Measurements from ENCODE around the gene ERBB4. TPM values are rescaled to one million over a fixed set of nuclear protein-coding genes. Genes with fewer than 3 reads are reported as not detected.

ERBB4 gene
- polyA plus RNA-seq, 1 of the 3 experiments (the other 2 are of a cell fraction), result 0.05 TPM

- Histone ChIP-seq H3K79me2 (ENCODE audit: insufficient read depth) (no peaks in the 10 kb centered on the region), H3F3A (replicated peaks; ENCODE audit: insufficient read depth) (no peaks in the 10 kb centered on the region), H3K36me3 (replicated peaks in 1 of 2; ENCODE audit: control insufficient read depth in 1 of 2, insufficient read depth in 2 of 2, low read length in 1 of 2) (no peaks in the 10 kb centered on the region), H3K9ac (no peak overlapping the region), H4K20me1 (ENCODE audit: insufficient read depth) (no peaks in the 10 kb centered on the region), H3K4me3 (ENCODE audit: low read depth in 2 of 2, low read length in 1 of 2) (no peak overlapping the region), H3K9me2 (no peaks in the 10 kb centered on the region), H3K4me2 (no peak overlapping the region), H3K27ac (ENCODE audit: low read depth in 2 of 2, low read length in 1 of 2) (no peak overlapping the region), H2AFZ (ENCODE audit: low read depth) (no peak overlapping the region), H3K27me3 (ENCODE audit: insufficient read depth) (no peaks in the 10 kb centered on the region), H3K9me3 (no peaks in the 10 kb centered on the region), H3K4me1 (ENCODE audit: control insufficient read depth in 1 of 2, insufficient read depth in 2 of 2, low read depth in 1 of 2, low read length in 1 of 2) (no peaks in the 10 kb centered on the region)
- TF ChIP-seq TAF1 (IDR thresholded peaks at IDR 0.05; ENCODE audit: borderline replicate concordance, low read depth, low read length), result no peak
- no peak for TF ChIP-seq GATA2 (CRISPR knock-in tag; IDR thresholded peaks at IDR 0.05)
- no peak for TF ChIP-seq JUND (IDR thresholded peaks at IDR 0.05)
- TF ChIP-seq ZBTB33 (IDR thresholded peaks at IDR 0.05; ENCODE audit: borderline replicate concordance, low read depth), result no peak
- TF ChIP-seq MEF2A (IDR thresholded peaks at IDR 0.05; ENCODE audit: borderline replicate concordance, low read depth), result no peak
- TF ChIP-seq RCOR1 (IDR thresholded peaks at IDR 0.05; ENCODE audit: low read length), result no peak
- no peak for TF ChIP-seq YY1 (IDR thresholded peaks at IDR 0.05; ENCODE audit: low read depth)
- no peak for TF ChIP-seq NRF1 (IDR thresholded peaks at IDR 0.05; ENCODE audit: low read depth, low read length)
- TF ChIP-seq, protein P1, sequence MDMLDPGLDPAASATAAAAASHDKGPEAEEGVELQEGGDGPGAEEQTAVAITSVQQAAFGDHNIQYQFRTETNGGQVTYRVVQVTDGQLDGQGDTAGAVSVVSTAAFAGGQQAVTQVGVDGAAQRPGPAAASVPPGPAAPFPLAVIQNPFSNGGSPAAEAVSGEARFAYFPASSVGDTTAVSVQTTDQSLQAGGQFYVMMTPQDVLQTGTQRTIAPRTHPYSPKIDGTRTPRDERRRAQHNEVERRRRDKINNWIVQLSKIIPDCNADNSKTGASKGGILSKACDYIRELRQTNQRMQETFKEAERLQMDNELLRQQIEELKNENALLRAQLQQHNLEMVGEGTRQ (IDR thresholded peaks at IDR 0.05; ENCODE audit: borderline replicate concordance, low read depth, low read length), result no peak
- no peak for TF ChIP-seq SMC3 (IDR thresholded peaks at IDR 0.05; ENCODE audit: low read depth, low read length)
- no peak for TF ChIP-seq RXRA (IDR thresholded peaks at IDR 0.05; ENCODE audit: borderline replicate concordance, low read depth)
- no peak for TF ChIP-seq FOSL2 (IDR thresholded peaks at IDR 0.05; ENCODE audit: borderline replicate concordance, low read depth)
- TF ChIP-seq USF1 (IDR thresholded peaks at IDR 0.05; ENCODE audit: borderline replicate concordance, low read depth), result no peak
- TF ChIP-seq, protein P2, sequence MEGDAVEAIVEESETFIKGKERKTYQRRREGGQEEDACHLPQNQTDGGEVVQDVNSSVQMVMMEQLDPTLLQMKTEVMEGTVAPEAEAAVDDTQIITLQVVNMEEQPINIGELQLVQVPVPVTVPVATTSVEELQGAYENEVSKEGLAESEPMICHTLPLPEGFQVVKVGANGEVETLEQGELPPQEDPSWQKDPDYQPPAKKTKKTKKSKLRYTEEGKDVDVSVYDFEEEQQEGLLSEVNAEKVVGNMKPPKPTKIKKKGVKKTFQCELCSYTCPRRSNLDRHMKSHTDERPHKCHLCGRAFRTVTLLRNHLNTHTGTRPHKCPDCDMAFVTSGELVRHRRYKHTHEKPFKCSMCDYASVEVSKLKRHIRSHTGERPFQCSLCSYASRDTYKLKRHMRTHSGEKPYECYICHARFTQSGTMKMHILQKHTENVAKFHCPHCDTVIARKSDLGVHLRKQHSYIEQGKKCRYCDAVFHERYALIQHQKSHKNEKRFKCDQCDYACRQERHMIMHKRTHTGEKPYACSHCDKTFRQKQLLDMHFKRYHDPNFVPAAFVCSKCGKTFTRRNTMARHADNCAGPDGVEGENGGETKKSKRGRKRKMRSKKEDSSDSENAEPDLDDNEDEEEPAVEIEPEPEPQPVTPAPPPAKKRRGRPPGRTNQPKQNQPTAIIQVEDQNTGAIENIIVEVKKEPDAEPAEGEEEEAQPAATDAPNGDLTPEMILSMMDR (IDR thresholded peaks at IDR 0.05), result no peak
- TF ChIP-seq RFX5 (IDR thresholded peaks at IDR 0.05; ENCODE audit: low read length), result no peak
- no peak for TF ChIP-seq EZH2phosphoT487 (IDR thresholded peaks at IDR 0.05; ENCODE audit: borderline replicate concordance, low read depth)
- TF ChIP-seq POLR2AphosphoS5 (IDR thresholded peaks at IDR 0.05; ENCODE audit: low read depth, low read length), result no peak
- TF ChIP-seq IRF3 (IDR thresholded peaks at IDR 0.05; ENCODE audit: low read depth, low read length), result no peak
- TF ChIP-seq EP300 (IDR thresholded peaks at IDR 0.05; ENCODE audit: borderline replicate concordance in 1 of 2, low read depth in 1 of 2, low read length in 1 of 2), result no peak
- TF ChIP-seq SIN3A (IDR thresholded peaks at IDR 0.05; ENCODE audit: borderline replicate concordance, low read depth, low read length), result no peak
- WGBS (ENCODE audit: low lambda C conversion rate), result 55% methylated on average over 2 of the region's 2 CpGs
- no peak for DNase-seq
- POLR2A ChIA-PET, result no interaction called here
- CTCF ChIA-PET, result no interaction called here
Measured at GRCh38 chr2:212066546-212066945, 472.1 kb downstream of the ERBB4 start.

All from SK-N-SH (cell line).